HepG2 (cell line): ENCODE measurements around the gene VSX1. TPM values are rescaled to one million over a fixed set of nuclear protein-coding genes. Genes with fewer than 3 reads are reported as not detected.
A peak's percentile ranks its signal among the peaks of the same experiment; 100 is the strongest.

ENCODE experiments used
- AKNA ChIP-seq: sonication (generic); formaldehyde crosslinking; IDR thresholded peaks from 2 replicates; pipeline ENCODE4 v1.4.0; 2020; ENCODE audit warnings: missing genetic modification reagents, borderline replicate concordance
- ATAD3A ChIP-seq: sonication (generic); formaldehyde crosslinking; IDR thresholded peaks from 2 replicates; pipeline ENCODE4 v1.4.0; 2020; ENCODE audit warnings: missing genetic modification reagents
- ATF7 ChIP-seq, 2 experiments: fragments of 450-650 bp in 1 of 2; sonication (generic) in 1 of 2; formaldehyde crosslinking in 1 of 2; IDR thresholded peaks; 2 replicates each; pipeline versions ENCODE4 v1.4.0 to v1.6.1; 2016 to 2020; ENCODE audit warnings: antibody characterized with exemption in 1 of 2, mild to moderate bottlenecking in 1 of 2, missing genetic modification reagents in 1 of 2
- BORCS8-MEF2B ChIP-seq: sonication (generic); formaldehyde crosslinking; IDR thresholded peaks from 2 replicates; pipeline ENCODE4 v1.8.0; 2022; ENCODE audit warnings: mild to moderate bottlenecking, missing genetic modification reagents
- DR1 ChIP-seq: sonication (generic); formaldehyde crosslinking; IDR thresholded peaks from 2 replicates; pipeline ENCODE4 v1.8.0; 2021; ENCODE audit warnings: mild to moderate bottlenecking, missing genetic modification reagents, inconsistent platforms
- EHMT2 ChIP-seq: fragments of 200-600 bp; sonication (generic); IDR thresholded peaks from 2 replicates; pipeline ENCODE4 v1.7.0; 2017; ENCODE audit warnings: antibody characterized with exemption, low read depth, low read length, borderline replicate concordance
- HNF4A ChIP-seq: sonication (generic); formaldehyde crosslinking; IDR thresholded peaks from 2 replicates; pipeline ENCODE4 v1.4.0; 2020; ENCODE audit warnings: missing genetic modification reagents
- HNRNPUL1 ChIP-seq: fragments of 200-400 bp; formaldehyde crosslinking; IDR thresholded peaks from 2 replicates; pipeline ENCODE4 v1.6.1; 2017; ENCODE audit warnings: low read depth, mild to moderate bottlenecking, low read length, moderate library complexity
- HOXD1 ChIP-seq: sonication (generic); formaldehyde crosslinking; IDR thresholded peaks from 2 replicates; pipeline ENCODE4 v1.5.0; 2020; ENCODE audit warnings: missing genetic modification reagents
- IRF1 ChIP-seq: sonication (generic); formaldehyde crosslinking; IDR thresholded peaks from 2 replicates; pipeline ENCODE4 v1.4.0; 2020; ENCODE audit warnings: low read depth, mild to moderate bottlenecking, missing genetic modification reagents
- MEIS1 ChIP-seq: sonication (generic); formaldehyde crosslinking; IDR thresholded peaks from 2 replicates; pipeline ENCODE4 v1.9.0; 2021; ENCODE audit warnings: mild to moderate bottlenecking, missing genetic modification reagents, moderate library complexity, borderline replicate concordance
- MTA1 ChIP-seq: sonication (generic); formaldehyde crosslinking; IDR thresholded peaks from 2 replicates; pipeline ENCODE4 v1.4.0; 2020; ENCODE audit warnings: missing genetic modification reagents, mild to moderate bottlenecking, borderline replicate concordance
- NFAT5 ChIP-seq: sonication (generic); formaldehyde crosslinking; IDR thresholded peaks from 2 replicates; pipeline ENCODE4 v1.4.0; 2020; ENCODE audit warnings: missing genetic modification reagents
- PCBP1 ChIP-seq: fragments of 200-400 bp; formaldehyde crosslinking; IDR thresholded peaks from 2 replicates; pipeline ENCODE4 v1.6.1; 2017; ENCODE audit warnings: mild to moderate bottlenecking, low read depth, low read length, borderline replicate concordance
- PHF21A ChIP-seq: sonication (generic); formaldehyde crosslinking; IDR thresholded peaks from 2 replicates; pipeline ENCODE4 v1.5.0; 2020; ENCODE audit warnings: mild to moderate bottlenecking, missing genetic modification reagents
- THAP11 ChIP-seq: IDR thresholded peaks from 2 replicates; pipeline ENCODE4 v1.6.1; 2016; ENCODE audit warnings: missing biosample characterization, missing genetic modification reagents
- YEATS4 ChIP-seq: sonication (generic); formaldehyde crosslinking; IDR thresholded peaks from 2 replicates; pipeline ENCODE4 v1.4.0; 2020; ENCODE audit warnings: missing genetic modification reagents, borderline replicate concordance
- ZNF674 ChIP-seq: sonication (generic); formaldehyde crosslinking; IDR thresholded peaks from 2 replicates; pipeline ENCODE4 v1.5.0; 2020; ENCODE audit warnings: low read depth, mild to moderate bottlenecking, missing genetic modification reagents
- polyA plus RNA-seq, 8 experiments: library from polyadenylated mRNA; depleted of rRNA in 3 of 8; stranded (reverse) in 7 of 8; unstranded in 1 of 8; fragments of >200 nt; fragmentation: Illumina TruSeq in 4 of 8; extraction: Trizol in 4 of 8; gene quantifications; 2 replicates each; pipeline versions ENCODE4 v1.2.1 to v1.2.3, GENCODE V29; 2011 to 2016; ENCODE audit warnings: low read depth in 4 of 8, missing spikeins in 1 of 8, mixed read lengths in 1 of 8; ENCODE audit not compliant: insufficient read depth in 1 of 8
- total RNA-seq, 5 experiments: library from RNA; depleted of rRNA; stranded (reverse); fragments of >200 nt; fragmentation: Illumina TruSeq; extraction: Trizol; gene quantifications; 2 replicates each; pipeline ENCODE4 v1.2.3, GENCODE V29; 2016; ENCODE audit warnings: low read depth in 1 of 5

Gene VSX1
- total and polyA plus RNA-seq, 2 of the 13 experiments (the other 11 are each of a cell fraction or from before 2014, with no cell fraction given), result 0.04 TPM; not detected in 1

GRCh38 chr20:25032478-25033264 lies 49.3 kb downstream of the VSX1 start (continued):
- TF ChIP-seq NFAT5 (CRISPR knock-in tag) (0 out of 2 replicates have a peak, but pooled peaks have one; percentile 72), EHMT2 (no peak), THAP11 (peak; percentile 39; the same call in 1 of the 2 replicates), HNRNPUL1 (no peak), PHF21A (peak; percentile 72; the same call in 1 of the 2 replicates), MEIS1 (CRISPR knock-in tag) (no peak), HNF4A (CRISPR knock-in tag) (peak; percentile 64), IRF1 (CRISPR knock-in tag) (no peak), DR1 (CRISPR knock-in tag) (0 out of 2 replicates have a peak, but pooled peaks have one; percentile 6), ATAD3A (CRISPR knock-in tag) (no peak), HOXD1 (CRISPR knock-in tag) (peak; percentile 70; the same call in 1 of the 2 replicates), YEATS4 (CRISPR knock-in tag) (peak; percentile 82), BORCS8-MEF2B (CRISPR knock-in tag) (no peak), ZNF674 (CRISPR knock-in tag) (no peak), ATF7 (IDR thresholded peaks at IDR 0.05) (no peak), ATF7 (CRISPR knock-in tag; IDR thresholded peaks at IDR 0.05) (no peak), PCBP1 (no peak), MTA1 (0 out of 2 replicates have a peak, but pooled peaks have one; percentile 51), AKNA (CRISPR knock-in tag) (no peak)
